Gastroesophageal sphincter (tissue), 4 donors: Measurements from ENCODE around the gene CALHM2. TPM values are rescaled to one million over a fixed set of nuclear protein-coding genes. Genes with fewer than 3 reads are reported as not detected.
A peak's percentile ranks its signal among the peaks of the same experiment; 100 is the strongest.
"Not testable (repeated sequence)": the region's sequence is repeated elsewhere in the genome, so short reads cannot be mapped to it uniquely, and the experiment has no call there.

Experiments used
- ATAC-seq: fragments of 150-250 bp; one replicate; pipeline ENCODE4 v1.9.1; 2016; ENCODE audit warnings: mild to moderate bottlenecking, moderate library complexity
- H3K27ac ChIP-seq, 4 donors: fragments of 200-600 bp; sonication (generic) in 3 of 4; 1 replicate in 3 of 4; 2 replicates in 1 of 4; pipeline ENCODE4 v1.5.1; 2016 to 2019
- H3K27me3 ChIP-seq: fragments of 200-600 bp; sonication (generic); one replicate; pipeline ENCODE4 v1.5.1; 2019
- H3K36me3 ChIP-seq, 2 donors: fragments of 200-600 bp; sonication (generic); one replicate each; pipeline ENCODE4 v1.5.1; 2019; ENCODE audit warnings: control low read depth in 1 of 2
- H3K4me1 ChIP-seq, 3 donors: fragments of 200-600 bp; sonication (generic); 1 replicate in 2 of 3; 2 replicates in 1 of 3; pipeline ENCODE4 v1.5.1; 2016 to 2019; ENCODE audit warnings: control low read depth in 2 of 3
- H3K4me3 ChIP-seq, 2 donors: fragments of 200-600 bp; sonication (generic); one replicate each; pipeline ENCODE4 v1.5.1; 2019; ENCODE audit warnings: mild to moderate bottlenecking in 1 of 2, moderate library complexity in 1 of 2
- H3K9me3 ChIP-seq, 3 donors: fragments of 200-600 bp; sonication (generic); one replicate each; pipeline ENCODE4 v1.5.1; 2017 to 2019; ENCODE audit warnings: control low read depth in 2 of 3
- EP300 ChIP-seq: sonication (generic); formaldehyde crosslinking; IDR thresholded peaks from one replicate; pipeline ENCODE4 v1.6.1; 2017; ENCODE audit warnings: antibody characterized with exemption, mild to moderate bottlenecking
- POLR2A ChIP-seq, 2 donors: fragments of 450-650 bp; IDR thresholded peaks; one replicate each; pipeline ENCODE4 v1.6.1; 2017; ENCODE audit warnings: antibody characterized with exemption in 2 of 2, mild to moderate bottlenecking in 2 of 2, moderate library complexity in 1 of 2
- POLR2AphosphoS5 ChIP-seq: sonication (generic); formaldehyde crosslinking; IDR thresholded peaks from one replicate; pipeline ENCODE4 v1.6.1; 2017; ENCODE audit warnings: antibody characterized with exemption
- WGBS, 2 donors: methylation state at CpG; one replicate each; pipeline ENCODE4 v1.1.5; 2018; ENCODE audit warnings: low coverage in 1 of 2; 5-methylcytosine and 5-hydroxymethylcytosine counted together
- total RNA-seq, 4 donors: library from RNA; depleted of rRNA; stranded (reverse); fragments of >200 nt; gene quantifications; one replicate each; pipeline ENCODE4 v1.1.0, GENCODE V29; 2016
- TF ChIP-seq, protein P1 (sequence below), 4 experiments: fragments of 200-600 bp in 2 of 4; fragments of 450-650 bp in 2 of 4; sonication (generic) in 1 of 4; IDR thresholded peaks; one replicate each; pipeline ENCODE4 v1.5.1; 2017 to 2019; ENCODE audit warnings: antibody characterized with exemption in 4 of 4, mild to moderate bottlenecking in 2 of 4, moderate library complexity in 2 of 4

CALHM2 gene
- total RNA-seq, 4 donors from 2014 or later: 30.8 to 69.3 (median 49.6) TPM

DNA sequence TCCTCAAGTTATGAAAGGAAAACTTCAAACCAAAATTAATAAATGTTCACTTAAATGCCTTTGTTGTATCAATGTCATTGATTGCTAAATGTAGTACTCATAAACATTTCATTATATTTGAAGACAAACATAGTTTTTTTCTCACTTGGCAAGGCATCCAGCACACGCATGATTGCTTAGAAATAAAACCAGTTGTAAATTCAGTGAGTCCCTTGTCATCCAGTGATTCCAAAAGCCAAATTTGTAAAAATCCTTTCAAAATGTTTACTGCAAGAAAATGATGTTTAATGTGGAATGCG lies 35.2 kb upstream of the CALHM2 start:
- H3K9me3 ChIP-seq: no peaks in the 10 kb centered on the region
- ATAC-seq: no peak
- no peaks in the 10 kb centered on the region for H3K36me3 ChIP-seq
- H3K27ac ChIP-seq: no peak overlapping the region
- H3K4me1 ChIP-seq: peaks cover 0 to 9% (median 0%) of the 10 kb centered on the region in 3 donors
- TF ChIP-seq POLR2A (IDR thresholded peaks at IDR 0.05) (no peak), POLR2AphosphoS5 (no peak), EP300 (no peak)
- TF ChIP-seq, protein P1, sequence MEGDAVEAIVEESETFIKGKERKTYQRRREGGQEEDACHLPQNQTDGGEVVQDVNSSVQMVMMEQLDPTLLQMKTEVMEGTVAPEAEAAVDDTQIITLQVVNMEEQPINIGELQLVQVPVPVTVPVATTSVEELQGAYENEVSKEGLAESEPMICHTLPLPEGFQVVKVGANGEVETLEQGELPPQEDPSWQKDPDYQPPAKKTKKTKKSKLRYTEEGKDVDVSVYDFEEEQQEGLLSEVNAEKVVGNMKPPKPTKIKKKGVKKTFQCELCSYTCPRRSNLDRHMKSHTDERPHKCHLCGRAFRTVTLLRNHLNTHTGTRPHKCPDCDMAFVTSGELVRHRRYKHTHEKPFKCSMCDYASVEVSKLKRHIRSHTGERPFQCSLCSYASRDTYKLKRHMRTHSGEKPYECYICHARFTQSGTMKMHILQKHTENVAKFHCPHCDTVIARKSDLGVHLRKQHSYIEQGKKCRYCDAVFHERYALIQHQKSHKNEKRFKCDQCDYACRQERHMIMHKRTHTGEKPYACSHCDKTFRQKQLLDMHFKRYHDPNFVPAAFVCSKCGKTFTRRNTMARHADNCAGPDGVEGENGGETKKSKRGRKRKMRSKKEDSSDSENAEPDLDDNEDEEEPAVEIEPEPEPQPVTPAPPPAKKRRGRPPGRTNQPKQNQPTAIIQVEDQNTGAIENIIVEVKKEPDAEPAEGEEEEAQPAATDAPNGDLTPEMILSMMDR (IDR thresholded peaks at IDR 0.05): no peak
- WGBS, 2 donors: 66 to 76% methylated on average over 2 of the region's 2 CpGs
- no peak overlapping the region for H3K4me3 ChIP-seq
- no peaks in the 10 kb centered on the region for H3K27me3 ChIP-seq

DNA sequence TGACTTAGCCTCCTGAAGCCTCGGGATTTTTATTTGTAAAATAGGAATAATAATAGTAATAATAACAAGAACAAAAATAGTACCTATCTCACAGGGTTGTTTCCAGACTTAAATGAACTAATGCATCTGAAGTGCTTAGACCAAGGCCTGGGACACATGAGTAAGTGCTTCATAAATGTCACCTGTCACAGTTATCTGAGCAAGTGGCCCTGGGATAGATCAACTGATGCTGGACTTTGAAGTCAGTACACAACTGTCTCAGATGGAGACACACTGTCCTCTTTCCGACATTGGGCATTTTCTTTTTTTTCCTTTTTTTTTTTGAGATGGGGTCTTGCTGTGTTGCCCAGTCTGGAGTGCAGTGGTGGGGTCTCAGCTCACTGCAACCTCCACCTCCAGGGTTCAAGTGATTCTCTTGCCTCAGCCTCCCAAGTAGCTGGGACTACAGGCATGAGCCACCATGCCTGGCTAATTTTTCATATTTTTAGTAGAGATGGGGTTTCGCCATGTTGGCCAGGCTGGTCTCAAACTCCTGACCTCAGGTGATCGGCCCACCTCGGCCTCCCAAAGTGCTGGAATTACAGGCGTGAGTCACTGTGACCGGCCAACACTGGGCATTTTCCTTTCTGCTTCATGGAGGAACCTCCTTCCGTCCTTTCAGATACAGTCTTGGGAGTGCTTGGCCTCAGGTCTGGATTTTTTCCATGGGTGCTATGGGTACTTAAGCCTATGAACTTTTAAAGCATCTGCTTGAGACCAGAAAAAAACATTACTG lies 34.7 kb upstream of the CALHM2 start:
- H3K4me1 ChIP-seq, H3K27me3 ChIP-seq, H3K36me3 ChIP-seq, ATAC-seq, H3K27ac ChIP-seq, H3K9me3 ChIP-seq, H3K4me3 ChIP-seq: not testable (repeated sequence)
- WGBS, 2 donors: 68 to 89% methylated on average over 4 to 6 of the region's 8 CpGs

DNA sequence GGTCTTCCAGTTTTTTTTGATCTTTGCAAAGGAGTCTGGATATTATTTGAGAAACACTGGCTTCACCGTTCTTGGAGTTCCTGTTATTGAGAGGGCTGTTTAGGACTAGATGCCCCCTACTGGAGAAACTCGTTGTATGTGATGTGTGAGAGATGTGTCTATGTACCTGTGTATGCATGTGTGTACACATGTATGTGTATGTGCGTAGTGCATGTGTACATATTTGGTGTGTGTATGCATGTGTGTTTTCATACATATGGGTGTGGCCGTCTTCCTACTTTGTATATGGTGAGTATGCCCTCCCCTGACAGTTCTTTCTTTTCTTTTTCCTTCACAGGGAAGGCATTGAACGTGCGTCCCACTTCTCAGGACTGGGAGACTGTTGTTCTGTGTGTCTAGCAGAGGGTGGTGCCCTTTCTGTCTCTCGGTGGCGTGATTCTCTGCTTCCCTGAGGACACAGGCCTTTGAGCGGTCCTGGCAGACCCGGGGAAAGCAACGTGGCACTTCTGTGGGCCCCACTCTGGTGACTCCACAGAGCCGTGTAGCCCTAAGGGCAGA lies 29.9 kb upstream of the CALHM2 start:
- Histone ChIP-seq H3K4me1 (peaks cover 0 to 23% (median 0%) of the 10 kb centered on the region in 3 donors), H3K27me3 (peaks cover 11% of the 10 kb centered on the region), H3K9me3 (no peaks in the 10 kb centered on the region), H3K4me3 (no peak overlapping the region), H3K27ac (no peak overlapping the region), H3K36me3 (no peaks in the 10 kb centered on the region)
- TF ChIP-seq POLR2A (IDR thresholded peaks at IDR 0.05): no peak
- TF ChIP-seq, protein P1 (IDR thresholded peaks at IDR 0.05): peak in 3 of 4 experiments; percentile 63 to 68 (median 66)
- 33 to 42% methylated on average over 2 to 6 of the region's 12 CpGs for WGBS, 2 donors
- ATAC-seq: peak; percentile 48

DNA sequence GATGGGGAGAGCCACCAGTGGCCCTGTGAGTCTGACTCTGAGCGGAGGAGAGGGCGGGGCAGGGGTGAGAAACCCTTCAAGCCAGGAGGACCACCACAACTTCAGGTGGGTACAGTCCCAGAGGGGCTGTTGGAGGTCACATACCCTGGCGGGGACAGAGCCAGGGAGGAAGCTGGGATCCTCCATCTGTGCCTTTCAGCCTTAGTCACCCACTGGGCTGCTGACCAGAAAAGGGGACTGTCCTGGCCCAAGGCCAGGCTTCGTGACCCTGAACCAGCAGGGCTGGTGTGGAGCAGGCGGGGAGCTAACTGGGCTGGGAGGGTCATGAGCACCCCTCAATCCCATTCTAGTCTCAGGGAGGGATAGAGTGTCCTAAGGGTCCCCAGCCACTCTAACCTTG lies 28.4 kb upstream of the CALHM2 start:
- H3K27ac ChIP-seq: no peak overlapping the region
- H3K4me3 ChIP-seq: no peak overlapping the region
- ATAC-seq: no peak
- peaks cover 0 to 17% (median 0%) of the 10 kb centered on the region in 3 donors for H3K4me1 ChIP-seq
- 80 to 90% methylated on average over 1 to 2 of the region's 5 CpGs for WGBS, 2 donors
- H3K36me3 ChIP-seq: no peaks in the 10 kb centered on the region
- H3K27me3 ChIP-seq: peaks cover 22% of the 10 kb centered on the region
- TF ChIP-seq POLR2A (IDR thresholded peaks at IDR 0.05): no peak
- TF ChIP-seq, protein P1 (IDR thresholded peaks at IDR 0.05): no peak
- no peak for TF ChIP-seq POLR2AphosphoS5
- TF ChIP-seq EP300: no peak
- no peaks in the 10 kb centered on the region for H3K9me3 ChIP-seq

DNA sequence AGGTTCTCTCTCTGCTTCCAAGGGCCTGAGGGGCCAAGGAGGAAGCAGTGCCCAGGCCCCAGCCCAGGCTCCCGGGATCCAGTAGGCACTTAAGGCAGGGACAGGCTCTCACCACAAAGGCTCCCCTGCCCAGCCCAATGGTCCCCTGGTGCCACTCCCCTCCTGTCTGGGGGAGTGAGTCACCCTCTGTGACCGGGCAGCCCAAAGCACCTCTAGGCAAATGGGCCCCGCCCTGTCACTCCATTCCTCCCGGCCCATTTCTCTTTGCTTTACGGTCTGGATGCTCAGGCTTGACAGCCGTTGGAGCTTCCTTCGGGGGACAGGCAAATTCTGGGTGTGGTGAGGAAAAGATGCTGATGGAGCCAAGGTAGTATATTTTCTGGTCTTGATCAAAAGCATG lies 27.0 kb upstream of the CALHM2 start, which contains the start of gene CALHM3:
Gene CALHM3 (minus strand): TSS at position 106 of the 400 bp plus-strand sequence. CDS start 208 bp downstream, outside the sequence.
- H3K9me3 ChIP-seq: no peaks in the 10 kb centered on the region
- H3K4me1 ChIP-seq: peaks cover 0 to 15% (median 0%) of the 10 kb centered on the region in 3 donors
- 79% methylated on average over 4 of the region's 7 CpGs; no CpG with 5 or more reads in 1 of the 2 donors for WGBS, 2 donors
- no peak within 1 kb of the TSS for H3K27ac ChIP-seq
- no peak for ATAC-seq
- H3K36me3 ChIP-seq: no peaks in the 10 kb centered on the region
- no peak within 1 kb of the TSS for H3K4me3 ChIP-seq
- TF ChIP-seq, protein P1 (IDR thresholded peaks at IDR 0.05): no peak
- TF ChIP-seq EP300 (no peak), POLR2A (IDR thresholded peaks at IDR 0.05) (no peak), POLR2AphosphoS5 (no peak)
- H3K27me3 ChIP-seq: peaks cover 22% of the 10 kb centered on the region
